ENCODE results near the gene MYO9B. TPM values are rescaled to one million over a fixed set of nuclear protein-coding genes. Genes with fewer than 3 reads are reported as not detected.

The MYO9B gene
- total and polyA plus RNA-seq, 2 of the 13 experiments (the other 11 are each of a cell fraction or from before 2014, with no cell fraction given): 18.0 to 18.3 TPM

DNA sequence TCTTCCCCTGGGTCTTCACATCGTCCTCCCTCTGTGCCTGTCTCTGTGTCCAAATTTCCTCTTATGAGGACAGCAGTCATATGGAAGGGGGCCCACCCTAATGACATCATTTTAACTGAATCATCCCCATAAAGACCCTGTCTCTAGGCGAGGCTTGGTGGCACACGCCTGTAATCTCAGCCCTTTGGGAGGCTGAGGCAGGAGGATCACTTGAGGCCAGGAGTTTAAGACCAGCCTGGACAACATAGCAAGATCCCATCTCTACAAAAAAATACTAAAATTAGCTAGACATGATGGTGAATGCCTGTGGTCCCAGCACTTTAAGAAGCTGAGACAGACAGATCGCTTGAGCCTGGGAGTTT lies 4.8 kb downstream of the MYO9B start (continued):
- TF ChIP-seq ZBTB3 (CRISPR knock-in tag; IDR thresholded peaks at IDR 0.05; ENCODE audit: borderline replicate concordance, low read depth) (no peak), ASH2L (IDR thresholded peaks at IDR 0.05; ENCODE audit: insufficient read length, low read depth, low read length) (no peak), SCMH1 (CRISPR knock-in tag; IDR thresholded peaks at IDR 0.05; ENCODE audit: borderline replicate concordance) (no peak), TP53 (CRISPR knock-in tag; conservative IDR thresholded peaks at IDR 0.05) (no peak), ZNF432 (CRISPR knock-in tag; IDR thresholded peaks at IDR 0.05; ENCODE audit: borderline replicate concordance) (no peak), ZMYM3 (CRISPR knock-in tag; IDR thresholded peaks at IDR 0.05) (peak; percentile 51; the same call in 1 of the 2 replicates), ZNF615 (CRISPR knock-in tag; IDR thresholded peaks at IDR 0.05; ENCODE audit: borderline replicate concordance) (no peak), EZH2 (conservative IDR thresholded peaks at IDR 0.05; ENCODE audit: low read depth, low read length) (no peak), CBFB (CRISPR knock-in tag; IDR thresholded peaks at IDR 0.05) (no peak), ATAD3A (CRISPR knock-in tag; IDR thresholded peaks at IDR 0.05) (no peak), FOXK1 (CRISPR knock-in tag; IDR thresholded peaks at IDR 0.05; ENCODE audit: borderline replicate concordance, low read depth) (no peak), SMYD3 (CRISPR knock-in tag; IDR thresholded peaks at IDR 0.05) (no peak), BCL6 (CRISPR knock-in tag; IDR thresholded peaks at IDR 0.05) (no peak), ZNF841 (CRISPR knock-in tag; IDR thresholded peaks at IDR 0.05; ENCODE audit: borderline replicate concordance) (no peak), LCORL (IDR thresholded peaks at IDR 0.05) (no peak), LCORL (CRISPR knock-in tag; IDR thresholded peaks at IDR 0.05) (0 out of 2 replicates have a peak, but pooled peaks have one; percentile 20), ZNF138 (CRISPR knock-in tag; IDR thresholded peaks at IDR 0.05; ENCODE audit: low read depth) (no peak), ZNF121 (CRISPR knock-in tag; IDR thresholded peaks at IDR 0.05) (peak; percentile 98)
- TF ChIP-seq, protein P1, sequence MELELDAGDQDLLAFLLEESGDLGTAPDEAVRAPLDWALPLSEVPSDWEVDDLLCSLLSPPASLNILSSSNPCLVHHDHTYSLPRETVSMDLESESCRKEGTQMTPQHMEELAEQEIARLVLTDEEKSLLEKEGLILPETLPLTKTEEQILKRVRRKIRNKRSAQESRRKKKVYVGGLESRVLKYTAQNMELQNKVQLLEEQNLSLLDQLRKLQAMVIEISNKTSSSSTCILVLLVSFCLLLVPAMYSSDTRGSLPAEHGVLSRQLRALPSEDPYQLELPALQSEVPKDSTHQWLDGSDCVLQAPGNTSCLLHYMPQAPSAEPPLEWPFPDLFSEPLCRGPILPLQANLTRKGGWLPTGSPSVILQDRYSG (CRISPR knock-in tag; IDR thresholded peaks at IDR 0.05): no peak
- TF ChIP-seq, protein P2, sequence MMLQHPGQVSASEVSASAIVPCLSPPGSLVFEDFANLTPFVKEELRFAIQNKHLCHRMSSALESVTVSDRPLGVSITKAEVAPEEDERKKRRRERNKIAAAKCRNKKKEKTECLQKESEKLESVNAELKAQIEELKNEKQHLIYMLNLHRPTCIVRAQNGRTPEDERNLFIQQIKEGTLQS (CRISPR knock-in tag; IDR thresholded peaks at IDR 0.05): no peak
- TF ChIP-seq, protein P3, sequence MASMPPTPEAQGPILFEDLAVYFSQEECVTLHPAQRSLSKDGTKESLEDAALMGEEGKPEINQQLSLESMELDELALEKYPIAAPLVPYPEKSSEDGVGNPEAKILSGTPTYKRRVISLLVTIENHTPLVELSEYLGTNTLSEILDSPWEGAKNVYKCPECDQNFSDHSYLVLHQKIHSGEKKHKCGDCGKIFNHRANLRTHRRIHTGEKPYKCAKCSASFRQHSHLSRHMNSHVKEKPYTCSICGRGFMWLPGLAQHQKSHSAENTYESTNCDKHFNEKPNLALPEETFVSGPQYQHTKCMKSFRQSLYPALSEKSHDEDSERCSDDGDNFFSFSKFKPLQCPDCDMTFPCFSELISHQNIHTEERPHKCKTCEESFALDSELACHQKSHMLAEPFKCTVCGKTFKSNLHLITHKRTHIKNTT (CRISPR knock-in tag; IDR thresholded peaks at IDR 0.05): no peak
- TF ChIP-seq, protein P4, sequence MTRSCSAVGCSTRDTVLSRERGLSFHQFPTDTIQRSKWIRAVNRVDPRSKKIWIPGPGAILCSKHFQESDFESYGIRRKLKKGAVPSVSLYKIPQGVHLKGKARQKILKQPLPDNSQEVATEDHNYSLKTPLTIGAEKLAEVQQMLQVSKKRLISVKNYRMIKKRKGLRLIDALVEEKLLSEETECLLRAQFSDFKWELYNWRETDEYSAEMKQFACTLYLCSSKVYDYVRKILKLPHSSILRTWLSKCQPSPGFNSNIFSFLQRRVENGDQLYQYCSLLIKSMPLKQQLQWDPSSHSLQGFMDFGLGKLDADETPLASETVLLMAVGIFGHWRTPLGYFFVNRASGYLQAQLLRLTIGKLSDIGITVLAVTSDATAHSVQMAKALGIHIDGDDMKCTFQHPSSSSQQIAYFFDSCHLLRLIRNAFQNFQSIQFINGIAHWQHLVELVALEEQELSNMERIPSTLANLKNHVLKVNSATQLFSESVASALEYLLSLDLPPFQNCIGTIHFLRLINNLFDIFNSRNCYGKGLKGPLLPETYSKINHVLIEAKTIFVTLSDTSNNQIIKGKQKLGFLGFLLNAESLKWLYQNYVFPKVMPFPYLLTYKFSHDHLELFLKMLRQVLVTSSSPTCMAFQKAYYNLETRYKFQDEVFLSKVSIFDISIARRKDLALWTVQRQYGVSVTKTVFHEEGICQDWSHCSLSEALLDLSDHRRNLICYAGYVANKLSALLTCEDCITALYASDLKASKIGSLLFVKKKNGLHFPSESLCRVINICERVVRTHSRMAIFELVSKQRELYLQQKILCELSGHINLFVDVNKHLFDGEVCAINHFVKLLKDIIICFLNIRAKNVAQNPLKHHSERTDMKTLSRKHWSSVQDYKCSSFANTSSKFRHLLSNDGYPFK (CRISPR knock-in tag; IDR thresholded peaks at IDR 0.05; ENCODE audit: borderline replicate concordance): no peak; the same call in 1 of the 2 replicates
- TF ChIP-seq, protein P5, sequence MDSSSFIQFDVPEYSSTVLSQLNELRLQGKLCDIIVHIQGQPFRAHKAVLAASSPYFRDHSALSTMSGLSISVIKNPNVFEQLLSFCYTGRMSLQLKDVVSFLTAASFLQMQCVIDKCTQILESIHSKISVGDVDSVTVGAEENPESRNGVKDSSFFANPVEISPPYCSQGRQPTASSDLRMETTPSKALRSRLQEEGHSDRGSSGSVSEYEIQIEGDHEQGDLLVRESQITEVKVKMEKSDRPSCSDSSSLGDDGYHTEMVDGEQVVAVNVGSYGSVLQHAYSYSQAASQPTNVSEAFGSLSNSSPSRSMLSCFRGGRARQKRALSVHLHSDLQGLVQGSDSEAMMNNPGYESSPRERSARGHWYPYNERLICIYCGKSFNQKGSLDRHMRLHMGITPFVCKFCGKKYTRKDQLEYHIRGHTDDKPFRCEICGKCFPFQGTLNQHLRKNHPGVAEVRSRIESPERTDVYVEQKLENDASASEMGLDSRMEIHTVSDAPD (CRISPR knock-in tag; IDR thresholded peaks at IDR 0.05): no peak
- TF ChIP-seq, protein P6, sequence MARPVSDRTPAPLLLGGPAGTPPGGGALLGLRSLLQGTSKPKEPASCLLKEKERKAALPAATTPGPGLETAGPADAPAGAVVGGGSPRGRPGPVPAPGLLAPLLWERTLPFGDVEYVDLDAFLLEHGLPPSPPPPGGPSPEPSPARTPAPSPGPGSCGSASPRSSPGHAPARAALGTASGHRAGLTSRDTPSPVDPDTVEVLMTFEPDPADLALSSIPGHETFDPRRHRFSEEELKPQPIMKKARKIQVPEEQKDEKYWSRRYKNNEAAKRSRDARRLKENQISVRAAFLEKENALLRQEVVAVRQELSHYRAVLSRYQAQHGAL (CRISPR knock-in tag; IDR thresholded peaks at IDR 0.05; ENCODE audit: not compliant biosample characterization): no peak
